ENCODE measurements around the gene TWIST1. TPM values are rescaled to one million over a fixed set of nuclear protein-coding genes. Genes with fewer than 3 reads are reported as not detected.

Gene TWIST1
- total RNA-seq, 2 experiments from 2014 or later = not detected

GRCh38 chr7:19112274-19113001 lies 5.0 kb downstream of the TWIST1 start:
- no peaks in the 10 kb centered on the region for H3K9me2 ChIP-seq (ENCODE audit: insufficient read depth, low read length)
- no peak for TF ChIP-seq EZH2phosphoT487 (IDR thresholded peaks at IDR 0.05; ENCODE audit: borderline replicate concordance, low read depth, low read length)
- no peak for TF ChIP-seq CTCF (conservative IDR thresholded peaks at IDR 0.05; ENCODE audit: low read length)
- H3K9me3 ChIP-seq (ENCODE audit: low read length) = no peaks in the 10 kb centered on the region
- H3K27ac ChIP-seq (ENCODE audit: low read depth, low read length, poor library complexity, severe bottlenecking) = no peak overlapping the region
- no TSS peak for BruUV-seq (replicated peaks)
- no peak overlapping the region for H3K4me2 ChIP-seq (ENCODE audit: low read length)
- CTCF ChIA-PET (ENCODE audit: unreplicated experiment) = no interaction called here
- H2AFZ ChIP-seq (ENCODE audit: low read length) = no peak overlapping the region
- POLR2A ChIA-PET = interaction anchor here (0.6 kb wide), 1 partner anchor 504 kb away, joined by 3 read pairs; no protein-coding TSS in a partner anchor
- intact Hi-C loops (cut with micrococcal nuclease; ENCODE audit: unreplicated experiment) = no loop called here
- H3K4me3 ChIP-seq (ENCODE audit: low read depth, low read length, poor library complexity, severe bottlenecking) = no peak overlapping the region
- DNase-seq (ENCODE audit: low spot score) = no peak
- no peaks in the 10 kb centered on the region for H4K20me1 ChIP-seq (ENCODE audit: insufficient read depth, low read length)
- no peaks in the 10 kb centered on the region for H3K79me2 ChIP-seq (ENCODE audit: insufficient read depth, low read depth, low read length)
- no peaks in the 10 kb centered on the region for H3K4me1 ChIP-seq (ENCODE audit: insufficient read depth, low read length, poor library complexity, severe bottlenecking)
- H3K36me3 ChIP-seq (ENCODE audit: insufficient read depth, low read length) = no peaks in the 10 kb centered on the region

GRCh38 chr7:19111474-19112273 lies 5.8 kb downstream of the TWIST1 start:
- H3K9me3 ChIP-seq (ENCODE audit: low read length) = no peaks in the 10 kb centered on the region
- no peaks in the 10 kb centered on the region for H3K36me3 ChIP-seq (ENCODE audit: insufficient read depth, low read length)
- H3K79me2 ChIP-seq (ENCODE audit: insufficient read depth, low read depth, low read length) = no peaks in the 10 kb centered on the region
- no peaks in the 10 kb centered on the region for H3K4me1 ChIP-seq (ENCODE audit: insufficient read depth, low read length, poor library complexity, severe bottlenecking)
- no peak for DNase-seq (ENCODE audit: low spot score)
- no peak overlapping the region for H3K27ac ChIP-seq (ENCODE audit: low read depth, low read length, poor library complexity, severe bottlenecking)
- intact Hi-C loops (cut with micrococcal nuclease; ENCODE audit: unreplicated experiment) = no loop called here
- H2AFZ ChIP-seq (ENCODE audit: low read length) = no peak overlapping the region
- H3K4me2 ChIP-seq (ENCODE audit: low read length) = no peak overlapping the region
- POLR2A ChIA-PET = no interaction called here
- CTCF ChIA-PET (ENCODE audit: unreplicated experiment) = no interaction called here
- no peaks in the 10 kb centered on the region for H3K9me2 ChIP-seq (ENCODE audit: insufficient read depth, low read length)
- no TSS peak for BruUV-seq (replicated peaks)
- H3K4me3 ChIP-seq (ENCODE audit: low read depth, low read length, poor library complexity, severe bottlenecking) = no peak overlapping the region
- H4K20me1 ChIP-seq (ENCODE audit: insufficient read depth, low read length) = no peaks in the 10 kb centered on the region
- TF ChIP-seq EZH2phosphoT487 (IDR thresholded peaks at IDR 0.05; ENCODE audit: borderline replicate concordance, low read depth, low read length) = no peak
- no peak for TF ChIP-seq CTCF (conservative IDR thresholded peaks at IDR 0.05; ENCODE audit: low read length)

- no peak overlapping the region for H3K27ac ChIP-seq (ENCODE audit: low read depth, low read length, poor library complexity, severe bottlenecking)
- H3K9me3 ChIP-seq (ENCODE audit: low read length) = no peaks in the 10 kb centered on the region
- H2AFZ ChIP-seq (ENCODE audit: low read length) = no peak overlapping the region
- CTCF ChIA-PET (ENCODE audit: unreplicated experiment) = no interaction called here
- POLR2A ChIA-PET = no interaction called here
- H3K4me3 ChIP-seq (ENCODE audit: low read depth, low read length, poor library complexity, severe bottlenecking) = no peak overlapping the region
- intact Hi-C loops (cut with micrococcal nuclease; ENCODE audit: unreplicated experiment) = no loop called here
- no peaks in the 10 kb centered on the region for H3K4me1 ChIP-seq (ENCODE audit: insufficient read depth, low read length, poor library complexity, severe bottlenecking)
- H4K20me1 ChIP-seq (ENCODE audit: insufficient read depth, low read length) = no peaks in the 10 kb centered on the region
- TF ChIP-seq CTCF (conservative IDR thresholded peaks at IDR 0.05; ENCODE audit: low read length) (no peak), EZH2phosphoT487 (IDR thresholded peaks at IDR 0.05; ENCODE audit: borderline replicate concordance, low read depth, low read length) (no peak)
- no peak overlapping the region for H3K4me2 ChIP-seq (ENCODE audit: low read length)
- no peak for DNase-seq (ENCODE audit: low spot score)
- no peaks in the 10 kb centered on the region for H3K79me2 ChIP-seq (ENCODE audit: insufficient read depth, low read depth, low read length)
- no peaks in the 10 kb centered on the region for H3K9me2 ChIP-seq (ENCODE audit: insufficient read depth, low read length)
- H3K36me3 ChIP-seq (ENCODE audit: insufficient read depth, low read length) = no peaks in the 10 kb centered on the region
- BruUV-seq (replicated peaks) = no TSS peak
Observed at GRCh38 chr7:19110776-19111175, 6.7 kb downstream of the TWIST1 start.

Data from OCI-LY7 (cell line).